Activated CD8-positive, alpha-beta memory T cell treated with anti-CD3 and anti-CD28 coated beads, Interleukin-2, amount 10 ng/mL, durations not matched to agents 7 days and 5 days (primary cell): Measurements from ENCODE around the gene GSC2. TPM values are rescaled to one million over a fixed set of nuclear protein-coding genes. Genes with fewer than 3 reads are reported as not detected.

ENCODE experiments used
- ATAC-seq: fragments of 150-1000 bp; cut with Tn5 transposase; one replicate; pipeline ENCODE4 v1.10.0; 2021; ENCODE audit warnings: moderate library complexity
- CTCF ChIA-PET: fragments of 350-600 bp; sonication (Branson Sonifier 250); formaldehyde crosslinking; loops from one replicate; lab custom pipeline; 2021; ENCODE audit warnings: antibody characterized with exemption; lab: Charles Lee
- DNase-seq: peaks from one replicate; pipeline ENCODE4 v3.0.0-alpha.2; 2020
- H3K27ac Mint-ChIP-seq: one replicate; pipeline ENCODE4 v1.8.0; 2021; ENCODE audit warnings: mild to moderate bottlenecking, mixed read lengths
- H3K27me3 Mint-ChIP-seq: one replicate; pipeline ENCODE4 v1.8.0; 2021; ENCODE audit warnings: mixed read lengths
- H3K36me3 Mint-ChIP-seq: one replicate; pipeline ENCODE4 v1.8.0; 2021; ENCODE audit warnings: mild to moderate bottlenecking, mixed read lengths
- H3K4me1 Mint-ChIP-seq: one replicate; pipeline ENCODE4 v1.8.0; 2021; ENCODE audit warnings: mixed read lengths
- H3K4me3 Mint-ChIP-seq: one replicate; pipeline ENCODE4 v1.8.0; 2021; ENCODE audit warnings: mild to moderate bottlenecking, moderate library complexity, mixed read lengths
- H3K9me3 Mint-ChIP-seq: one replicate; pipeline ENCODE4 v1.8.0; 2022; ENCODE audit warnings: low read depth, mixed read lengths
- total RNA-seq, 2 experiments: library from RNA; stranded (reverse); gene quantifications; one replicate each; pipeline ENCODE4 v1.2.3, GENCODE V29; 2021

GSC2 gene
- not detected for total RNA-seq

- CTCF ChIA-PET = no interaction called here
- Mint-ChIP-seq H3K4me3 (peak within 1 kb of the TSS; percentile 35), H3K27ac (no peak within 1 kb of the TSS), H3K9me3 (no peaks in the 10 kb centered on the region), H3K27me3 (peaks cover 56% of the 10 kb centered on the region), H3K4me1 (peaks cover 4% of the 10 kb centered on the region), H3K36me3 (peaks cover 3% of the 10 kb centered on the region)
- DNase-seq = no peak
- no peak for ATAC-seq
Observed at GRCh38 chr22:19149991-19150390, at the start of gene GSC2. Gene GSC2, minus strand, starts transcription at chr22:19150292. Its CDS starts 9 bp downstream, at chr22:19150283.

- peaks cover 4% of the 10 kb centered on the region for H3K27me3 Mint-ChIP-seq
- no peaks in the 10 kb centered on the region for H3K36me3 Mint-ChIP-seq
- no peak for ATAC-seq
- DNase-seq = no peak
- no peak overlapping the region for H3K4me3 Mint-ChIP-seq
- no peaks in the 10 kb centered on the region for H3K9me3 Mint-ChIP-seq
- H3K4me1 Mint-ChIP-seq = peaks cover 18% of the 10 kb centered on the region
- no peak overlapping the region for H3K27ac Mint-ChIP-seq
- CTCF ChIA-PET = no interaction called here
Observed at GRCh38 chr22:19199479-19199878, 49.4 kb upstream of the GSC2 start.

- no peaks in the 10 kb centered on the region for H3K36me3 Mint-ChIP-seq
- ATAC-seq = no peak
- H3K4me3 Mint-ChIP-seq = no peak overlapping the region
- H3K27ac Mint-ChIP-seq = no peak overlapping the region
- no peaks in the 10 kb centered on the region for H3K9me3 Mint-ChIP-seq
- H3K27me3 Mint-ChIP-seq = peaks cover 4% of the 10 kb centered on the region
- no peak for DNase-seq
- CTCF ChIA-PET = no interaction called here
- H3K4me1 Mint-ChIP-seq = peaks cover 18% of the 10 kb centered on the region
Observed at GRCh38 chr22:19197997-19198865, 48.1 kb upstream of the GSC2 start.

- no peak overlapping the region for H3K27ac Mint-ChIP-seq
- no peak for ATAC-seq
- H3K9me3 Mint-ChIP-seq = no peaks in the 10 kb centered on the region
- peaks cover 4% of the 10 kb centered on the region for H3K27me3 Mint-ChIP-seq
- H3K4me3 Mint-ChIP-seq = no peak overlapping the region
- CTCF ChIA-PET = interaction anchor here (2.5 kb wide), 1 partner anchor 18 kb away, joined by 11 read pairs; the partner anchor contains the start of gene SLC25A1
- DNase-seq = no peak
- peaks cover 18% of the 10 kb centered on the region for H3K4me1 Mint-ChIP-seq
- H3K36me3 Mint-ChIP-seq = no peaks in the 10 kb centered on the region
Observed at GRCh38 chr22:19196841-19197612, 46.9 kb upstream of the GSC2 start.

- Mint-ChIP-seq H3K4me3 (no peak overlapping the region), H3K9me3 (no peaks in the 10 kb centered on the region), H3K27me3 (peaks cover 4% of the 10 kb centered on the region), H3K27ac (peak overlapping the region; percentile 53), H3K36me3 (no peaks in the 10 kb centered on the region), H3K4me1 (peaks cover 18% of the 10 kb centered on the region)
- CTCF ChIA-PET = interaction anchor here (0.5 to 2.5 kb wide), 3 partner anchors 17 to 95 kb away, joined by 3 to 11 read pairs (median 4); partner anchors contain the start of genes CLTCL1 and SLC25A1
- ATAC-seq (peak; percentile 78), DNase-seq (peak; percentile 71)
Observed at GRCh38 chr22:19195796-19196731, 46.0 kb upstream of the GSC2 start.

GRCh38 chr22:19194766-19195536 is 44.9 kb upstream of the GSC2 start:
- no peak for ATAC-seq
- H3K4me3 Mint-ChIP-seq = no peak overlapping the region
- H3K27ac Mint-ChIP-seq = no peak overlapping the region
- peaks cover 4% of the 10 kb centered on the region for H3K27me3 Mint-ChIP-seq
- no peak for DNase-seq
- no peaks in the 10 kb centered on the region for H3K36me3 Mint-ChIP-seq
- CTCF ChIA-PET = interaction anchor here (1.4 to 2.5 kb wide), 3 partner anchors 12 to 97 kb away, joined by 4 to 11 read pairs (median 5); partner anchors contain the start of genes CLTCL1 and SLC25A1
- no peaks in the 10 kb centered on the region for H3K9me3 Mint-ChIP-seq
- H3K4me1 Mint-ChIP-seq = peaks cover 18% of the 10 kb centered on the region

GRCh38 chr22:19193879-19194278 is 43.8 kb upstream of the GSC2 start:
- no peak overlapping the region for H3K27ac Mint-ChIP-seq
- no peak for ATAC-seq
- H3K9me3 Mint-ChIP-seq = no peaks in the 10 kb centered on the region
- no peak for DNase-seq
- peaks cover 18% of the 10 kb centered on the region for H3K4me1 Mint-ChIP-seq
- CTCF ChIA-PET = interaction anchor here (1.4 to 2.0 kb wide), 2 partner anchors 11 to 15 kb away, joined by 5 read pairs; no protein-coding TSS in a partner anchor
- peaks cover 10% of the 10 kb centered on the region for H3K27me3 Mint-ChIP-seq
- H3K36me3 Mint-ChIP-seq = no peaks in the 10 kb centered on the region
- H3K4me3 Mint-ChIP-seq = no peak overlapping the region

GRCh38 chr22:19187716-19188563 is 37.8 kb upstream of the GSC2 start:
- no peak for DNase-seq
- Mint-ChIP-seq H3K27me3 (peaks cover 6% of the 10 kb centered on the region), H3K27ac (no peak overlapping the region), H3K9me3 (no peaks in the 10 kb centered on the region), H3K4me3 (no peak overlapping the region), H3K4me1 (no peaks in the 10 kb centered on the region), H3K36me3 (no peaks in the 10 kb centered on the region)
- no peak for ATAC-seq
- CTCF ChIA-PET = interaction anchor here (0.8 kb wide), 1 partner anchor 43 kb away, joined by 4 read pairs; no protein-coding TSS in a partner anchor

- Mint-ChIP-seq H3K27ac (no peak overlapping the region), H3K36me3 (no peaks in the 10 kb centered on the region), H3K27me3 (peaks cover 4% of the 10 kb centered on the region), H3K4me1 (peaks cover 18% of the 10 kb centered on the region), H3K9me3 (no peaks in the 10 kb centered on the region), H3K4me3 (no peak overlapping the region)
- CTCF ChIA-PET = no interaction called here
- no peak for DNase-seq
- no peak for ATAC-seq
Observed at GRCh38 chr22:19184276-19184997, 34.3 kb upstream of the GSC2 start.

GRCh38 chr22:19183216-19183615 is 33.1 kb upstream of the GSC2 start:
- CTCF ChIA-PET = interaction anchor here (0.8 to 1.0 kb wide), 3 partner anchors 9 to 294 kb away, joined by 3 to 5 read pairs (median 3); no protein-coding TSS in a partner anchor
- H3K4me3 Mint-ChIP-seq = no peak overlapping the region
- no peaks in the 10 kb centered on the region for H3K9me3 Mint-ChIP-seq
- no peaks in the 10 kb centered on the region for H3K36me3 Mint-ChIP-seq
- DNase-seq (no peak), ATAC-seq (no peak)
- peaks cover 22% of the 10 kb centered on the region for H3K4me1 Mint-ChIP-seq
- no peak overlapping the region for H3K27ac Mint-ChIP-seq
- no peaks in the 10 kb centered on the region for H3K27me3 Mint-ChIP-seq
